Lower leg skin (tissue), 4 donors: ENCODE measurements around the gene GIGYF2. TPM values are rescaled to one million over a fixed set of nuclear protein-coding genes. Genes with fewer than 3 reads are reported as not detected.

Experiments
- DNase-seq, 2 donors: peaks; one replicate each; pipeline ENCODE4 v3.0.0-alpha.2; 2019; ENCODE audit warnings: low spot score in 2 of 2
- H3K4me3 ChIP-seq: fragments of 200-600 bp; sonication (generic); 2 replicates; pipeline ENCODE4 v1.5.1; 2017; ENCODE audit warnings: mild to moderate bottlenecking, low read depth; ENCODE audit not compliant: poor library complexity, severe bottlenecking
- POLR2A ChIP-seq, 2 donors: fragments of 450-650 bp; IDR thresholded peaks; one replicate each; pipeline ENCODE4 v1.6.1; 2016 to 2017; ENCODE audit warnings: antibody characterized with exemption in 2 of 2, mild to moderate bottlenecking in 1 of 2, moderate library complexity in 1 of 2
- WGBS, 2 donors: methylation state at CpG; one replicate each; pipeline ENCODE4 v1.1.5; 2018; 5-methylcytosine and 5-hydroxymethylcytosine counted together
- intact Hi-C: fragments of 100-400 bp; cut with DNase I; formaldehyde crosslinking; loops from one replicate; pipeline ENCODE4 v1.15.0; 2023; ENCODE audit warnings: low total_unique reads
- total RNA-seq, 4 donors: library from RNA; depleted of rRNA; stranded (reverse); fragments of >200 nt; gene quantifications; one replicate each; pipeline ENCODE4 v1.1.0, GENCODE V29; 2016
- TF ChIP-seq, protein P1 (sequence below), 3 donors: fragments of 450-650 bp; IDR thresholded peaks; one replicate each; pipeline ENCODE4 v1.5.1; 2016; ENCODE audit warnings: antibody characterized with exemption in 3 of 3, mild to moderate bottlenecking in 3 of 3, moderate library complexity in 2 of 3

GIGYF2 gene
- total RNA-seq, 4 donors from 2014 or later = 57.7 to 78.4 (median 72.5) TPM

DNA sequence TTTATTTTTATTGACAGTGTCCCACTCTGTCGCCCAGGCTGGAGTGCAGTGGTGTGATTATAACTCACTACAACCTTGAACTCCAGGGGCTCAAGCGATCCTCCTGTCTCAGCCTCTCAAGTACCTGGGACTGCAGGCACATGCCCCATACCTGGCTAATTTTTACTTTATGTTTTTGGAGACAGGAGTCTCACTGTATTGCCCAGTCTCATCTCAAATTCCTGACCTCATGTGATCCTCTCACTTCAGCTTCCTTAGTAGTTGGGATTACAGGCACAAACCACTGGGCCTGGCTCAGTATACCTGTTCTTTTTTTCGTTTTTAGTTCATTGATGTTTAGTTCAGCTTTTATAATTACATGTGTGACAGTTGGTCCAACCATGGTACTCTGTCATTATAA, 132.9 kb downstream of the GIGYF2 start:
- DNase-seq = no peak
- intact Hi-C loops = no loop called here
- H3K4me3 ChIP-seq = no peak overlapping the region
- whole genome bisulfite sequencing, 2 donors = 74 to 96% methylated on average over 3 of the region's 3 CpGs
- TF ChIP-seq, protein P1, sequence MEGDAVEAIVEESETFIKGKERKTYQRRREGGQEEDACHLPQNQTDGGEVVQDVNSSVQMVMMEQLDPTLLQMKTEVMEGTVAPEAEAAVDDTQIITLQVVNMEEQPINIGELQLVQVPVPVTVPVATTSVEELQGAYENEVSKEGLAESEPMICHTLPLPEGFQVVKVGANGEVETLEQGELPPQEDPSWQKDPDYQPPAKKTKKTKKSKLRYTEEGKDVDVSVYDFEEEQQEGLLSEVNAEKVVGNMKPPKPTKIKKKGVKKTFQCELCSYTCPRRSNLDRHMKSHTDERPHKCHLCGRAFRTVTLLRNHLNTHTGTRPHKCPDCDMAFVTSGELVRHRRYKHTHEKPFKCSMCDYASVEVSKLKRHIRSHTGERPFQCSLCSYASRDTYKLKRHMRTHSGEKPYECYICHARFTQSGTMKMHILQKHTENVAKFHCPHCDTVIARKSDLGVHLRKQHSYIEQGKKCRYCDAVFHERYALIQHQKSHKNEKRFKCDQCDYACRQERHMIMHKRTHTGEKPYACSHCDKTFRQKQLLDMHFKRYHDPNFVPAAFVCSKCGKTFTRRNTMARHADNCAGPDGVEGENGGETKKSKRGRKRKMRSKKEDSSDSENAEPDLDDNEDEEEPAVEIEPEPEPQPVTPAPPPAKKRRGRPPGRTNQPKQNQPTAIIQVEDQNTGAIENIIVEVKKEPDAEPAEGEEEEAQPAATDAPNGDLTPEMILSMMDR (IDR thresholded peaks at IDR 0.05) = no peak
- TF ChIP-seq POLR2A (IDR thresholded peaks at IDR 0.05) = no peak

DNA sequence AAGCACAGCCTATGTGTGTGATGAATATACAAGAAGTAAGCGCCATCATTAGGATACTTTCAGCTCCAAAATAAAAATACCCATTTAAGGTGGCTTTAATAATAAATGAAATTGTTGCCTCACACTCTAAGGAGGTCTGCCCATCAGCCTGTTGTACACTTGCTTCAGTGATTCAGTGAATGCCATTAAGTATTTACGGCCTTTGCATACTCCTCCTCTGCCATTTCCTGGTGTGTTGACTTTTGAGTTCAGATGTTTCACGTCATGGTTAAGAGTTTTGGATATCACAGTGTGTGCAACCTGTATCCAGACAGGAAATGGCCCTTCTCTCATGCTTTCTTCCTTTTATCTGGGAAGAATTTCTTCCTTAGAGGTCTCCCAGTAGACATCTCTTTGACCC, 134.4 kb downstream of the GIGYF2 start:
- intact Hi-C loops = no loop called here
- no peak overlapping the region for H3K4me3 ChIP-seq
- no peak for DNase-seq
- 92 to 95% methylated on average over 3 of the region's 3 CpGs for WGBS, 2 donors
- TF ChIP-seq, protein P1 (IDR thresholded peaks at IDR 0.05) = no peak
- TF ChIP-seq POLR2A (IDR thresholded peaks at IDR 0.05) = no peak

- no peak overlapping the region for H3K4me3 ChIP-seq
- TF ChIP-seq, protein P1 (IDR thresholded peaks at IDR 0.05) = no peak
- intact Hi-C loops = no loop called here
- DNase-seq = no peak
- 94 to 100% methylated on average over 1 of the region's 1 CpG for WGBS, 2 donors
Measured at GRCh38 chr2:232833830-232834229, 136.7 kb downstream of the GIGYF2 start.

DNA sequence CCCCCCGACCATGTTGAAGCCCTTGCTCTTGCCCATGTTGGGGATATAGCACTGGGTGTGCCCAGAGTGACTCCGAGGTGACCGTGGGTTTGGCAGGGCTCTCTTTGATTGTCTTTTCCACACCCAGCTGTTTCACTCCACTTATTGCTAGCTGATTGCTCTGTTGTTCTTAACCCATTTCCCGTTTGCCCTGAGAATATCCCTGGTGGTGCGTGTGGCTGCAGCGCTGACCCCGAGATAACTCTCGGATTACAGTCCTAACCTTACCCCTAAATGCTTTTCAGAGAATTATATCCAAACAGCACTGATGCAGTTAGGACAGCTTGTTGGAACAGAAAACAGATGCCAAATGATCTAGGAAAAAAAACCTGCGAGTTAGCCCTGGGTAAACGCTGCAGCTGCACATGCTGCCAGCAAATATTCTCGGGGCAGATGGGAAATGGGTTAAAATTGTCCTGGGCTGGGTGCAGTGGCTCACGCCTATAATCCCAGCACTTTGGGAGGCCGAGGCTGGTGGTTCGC, 138.6 kb downstream of the GIGYF2 start:
- no peak for DNase-seq
- no peak for TF ChIP-seq POLR2A (IDR thresholded peaks at IDR 0.05)
- TF ChIP-seq, protein P1 (IDR thresholded peaks at IDR 0.05) = no peak
- WGBS, 2 donors = 77% methylated on average over 14 of the region's 14 CpGs
- intact Hi-C loops = no loop called here
- no peak overlapping the region for H3K4me3 ChIP-seq

GRCh38 chr2:232836934-232837333, 139.8 kb downstream of the GIGYF2 start:
- H3K4me3 ChIP-seq = no peak overlapping the region
- WGBS, 2 donors = 86 to 94% methylated on average over 4 of the region's 4 CpGs
- no peak for TF ChIP-seq POLR2A (IDR thresholded peaks at IDR 0.05)
- TF ChIP-seq, protein P1 (IDR thresholded peaks at IDR 0.05) = no peak
- intact Hi-C loops = no loop called here
- no peak for DNase-seq

GRCh38 chr2:232838406-232838874, 141.3 kb downstream of the GIGYF2 start:
- TF ChIP-seq, protein P1 (IDR thresholded peaks at IDR 0.05) = no peak
- no peak for TF ChIP-seq POLR2A (IDR thresholded peaks at IDR 0.05)
- no peak overlapping the region for H3K4me3 ChIP-seq
- DNase-seq = no peak
- intact Hi-C loops = no loop called here
- 45% methylated on average over 2 of the region's 2 CpGs for WGBS, 2 donors
